Stimulated activated CD8-positive, alpha-beta memory T cell treated with anti-CD3 and anti-CD28 coated beads, Interleukin-2, amount 100 ng/mL, for 48 hours (primary cell): ENCODE data around the gene MYCBPAP.

ENCODE experiments used
- DNase-seq, 2 donors: peaks; one replicate each; pipeline ENCODE4 v3.0.0-alpha.2; 2020; ENCODE audit warnings: low read depth in 2 of 2

Gene MYCBPAP

GRCh38 chr17:50507871-50508572 is at the start of gene MYCBPAP:
MYCBPAP (plus strand) TSS chr17:50508439; CDS start chr17:50508675, 236 bp downstream.
- DNase-seq: peak; percentile 56 to 79

- no peak for DNase-seq
These were observed 49.2 kb upstream of the MYCBPAP start for GRCh38 chr17:50458701-50459676.

- no peak for DNase-seq
These were observed 48.5 kb upstream of the MYCBPAP start for GRCh38 chr17:50459756-50460155.

- DNase-seq: no peak
These were observed 47.3 kb upstream of the MYCBPAP start for GRCh38 chr17:50460831-50461526.

GRCh38 chr17:50461550-50462132 is 46.6 kb upstream of the MYCBPAP start:
- DNase-seq: no peak

- no peak for DNase-seq
These were observed 45.8 kb upstream of the MYCBPAP start for GRCh38 chr17:50462446-50462845.

- no peak for DNase-seq
These were observed 44.1 kb upstream of the MYCBPAP start for GRCh38 chr17:50464121-50464520.

- no peak for DNase-seq
These were observed 43.5 kb upstream of the MYCBPAP start for GRCh38 chr17:50464736-50465135.

- no peak for DNase-seq
These were observed 43.1 kb upstream of the MYCBPAP start for GRCh38 chr17:50465171-50465570.

GRCh38 chr17:50465635-50466034 is 42.6 kb upstream of the MYCBPAP start:
- no peak for DNase-seq

- no peak for DNase-seq
These were observed 41.7 kb upstream of the MYCBPAP start for GRCh38 chr17:50466371-50467113.

- DNase-seq: no peak
These were observed 41.0 kb upstream of the MYCBPAP start for GRCh38 chr17:50467114-50467854.

GRCh38 chr17:50467855-50468303 is 40.4 kb upstream of the MYCBPAP start:
- DNase-seq: no peak

GRCh38 chr17:50468304-50469207 is 39.7 kb upstream of the MYCBPAP start, which contains the start of gene CHAD:
CHAD (minus strand) TSS chr17:50468880; CDS start chr17:50468813, 67 bp downstream.
- DNase-seq: no peak

GRCh38 chr17:50469208-50469605 is 39.0 kb upstream of the MYCBPAP start:
- no peak for DNase-seq

- DNase-seq: no peak
These were observed 38.5 kb upstream of the MYCBPAP start for GRCh38 chr17:50469671-50470305.

- no peak for DNase-seq
These were observed 37.8 kb upstream of the MYCBPAP start for GRCh38 chr17:50470426-50470825.
